HL-60/S4 treated with retinoic acid at 250 ng/mL for 4 days and 3 days (cell line): ENCODE results near the gene OR52B4.
"Not testable (repeated sequence)": the region's sequence is repeated elsewhere in the genome, so short reads cannot be mapped to it uniquely, and the experiment has no call there.

ENCODE experiments used
- in situ Hi-C: fragments of 300-500 bp; cut with MboI; formaldehyde crosslinking; loops from 2 replicates; pipeline ENCODE4 v1.7.0; 2022; ENCODE audit warnings: low sequenced_read_pairs

The OR52B4 gene

GRCh38 chr11:4368286-4368685, at the start of gene OR52B4:
OR52B4 (minus strand) TSS chr11:4368386; CDS start chr11:4368295, 91 bp downstream.
- in situ Hi-C loops: no loop called here

- in situ Hi-C loops: no loop called here
Measured at GRCh38 chr11:4416816-4417215, 48.6 kb upstream of the OR52B4 start.

- in situ Hi-C loops: no loop called here
Measured at GRCh38 chr11:4416306-4416705, 48.1 kb upstream of the OR52B4 start.

GRCh38 chr11:4406206-4406605, 38.0 kb upstream of the OR52B4 start:
- in situ Hi-C loops: not testable (repeated sequence)

GRCh38 chr11:4393858-4394223, 25.7 kb upstream of the OR52B4 start:
- in situ Hi-C loops: no loop called here

GRCh38 chr11:4393209-4393857, 25.1 kb upstream of the OR52B4 start, which contains the start of gene TRIM21:
TRIM21 (minus strand) TSS chr11:4393702; CDS start chr11:4390409, 3,293 bp downstream.
- in situ Hi-C loops: no loop called here

GRCh38 chr11:4388221-4388620, 20.0 kb upstream of the OR52B4 start:
- in situ Hi-C loops: no loop called here

GRCh38 chr11:4385978-4386740, 18.0 kb upstream of the OR52B4 start:
- in situ Hi-C loops: no loop called here

GRCh38 chr11:4381901-4382300, 13.7 kb upstream of the OR52B4 start:
- in situ Hi-C loops: no loop called here

GRCh38 chr11:4375431-4376140, 7.4 kb upstream of the OR52B4 start:
- in situ Hi-C loops: no loop called here

- in situ Hi-C loops: no loop called here
Measured at GRCh38 chr11:4370166-4370565, 2.0 kb upstream of the OR52B4 start.

- in situ Hi-C loops: not testable (repeated sequence)
Measured at GRCh38 chr11:4348142-4348541, 20.0 kb downstream of the OR52B4 start.

- in situ Hi-C loops: not testable (repeated sequence)
Measured at GRCh38 chr11:4345366-4345765, 22.8 kb downstream of the OR52B4 start.

GRCh38 chr11:4334356-4334755, 33.8 kb downstream of the OR52B4 start:
- in situ Hi-C loops: not testable (repeated sequence)
